ENCODE results near the gene LZTR1.
A peak's percentile ranks its signal among the peaks of the same experiment; 100 is the strongest.
"Not testable (repeated sequence)": the region's sequence is repeated elsewhere in the genome, so short reads cannot be mapped to it uniquely, and the experiment has no call there.

The LZTR1 gene

DNA sequence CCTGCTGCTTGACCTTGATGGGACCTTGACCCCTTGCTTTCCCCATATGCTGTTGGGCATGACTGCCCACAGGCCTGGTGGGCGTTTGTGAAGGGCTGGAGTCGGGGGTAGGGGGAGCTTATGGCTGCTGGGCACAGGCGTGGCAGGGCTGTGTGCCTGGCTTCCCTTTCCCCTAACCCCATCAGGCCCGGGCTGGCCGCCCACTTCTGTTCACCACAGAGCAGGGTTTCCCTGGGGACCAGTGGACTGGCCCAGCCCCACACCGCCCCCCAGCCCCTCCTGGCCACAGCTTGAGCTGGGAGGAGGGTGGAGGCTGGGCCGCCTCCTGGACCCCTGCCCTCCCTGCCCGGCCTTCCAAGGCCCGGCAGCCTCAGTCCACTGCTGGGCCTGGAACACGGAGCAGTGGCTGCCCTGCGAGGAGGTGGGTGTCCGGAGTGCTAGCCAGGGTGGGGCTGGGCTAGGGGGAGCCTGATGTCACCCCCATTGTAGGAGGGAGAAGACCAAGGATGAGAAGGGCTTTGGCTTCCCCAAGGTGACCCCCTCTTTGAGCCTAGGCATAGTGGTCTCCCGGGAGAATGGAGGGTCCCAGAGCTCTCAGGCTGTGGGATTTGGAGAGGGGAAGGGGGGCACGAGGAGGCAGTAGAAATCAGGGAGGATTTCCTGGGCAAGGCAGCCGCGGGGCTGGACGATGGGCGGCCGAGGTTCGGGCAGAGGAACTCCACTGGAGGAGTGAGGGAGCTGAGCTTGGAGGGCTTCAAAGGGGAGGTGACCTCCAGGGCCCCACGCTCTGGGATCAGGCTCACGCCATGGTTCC lies 15.0 kb upstream of the LZTR1 start, which contains the start of gene AIFM3:
Gene AIFM3 (plus strand): TSS at position 373 of the 814 bp plus-strand sequence. CDS start 690 bp downstream, outside the sequence.
- no peak for DNase-seq

DNA sequence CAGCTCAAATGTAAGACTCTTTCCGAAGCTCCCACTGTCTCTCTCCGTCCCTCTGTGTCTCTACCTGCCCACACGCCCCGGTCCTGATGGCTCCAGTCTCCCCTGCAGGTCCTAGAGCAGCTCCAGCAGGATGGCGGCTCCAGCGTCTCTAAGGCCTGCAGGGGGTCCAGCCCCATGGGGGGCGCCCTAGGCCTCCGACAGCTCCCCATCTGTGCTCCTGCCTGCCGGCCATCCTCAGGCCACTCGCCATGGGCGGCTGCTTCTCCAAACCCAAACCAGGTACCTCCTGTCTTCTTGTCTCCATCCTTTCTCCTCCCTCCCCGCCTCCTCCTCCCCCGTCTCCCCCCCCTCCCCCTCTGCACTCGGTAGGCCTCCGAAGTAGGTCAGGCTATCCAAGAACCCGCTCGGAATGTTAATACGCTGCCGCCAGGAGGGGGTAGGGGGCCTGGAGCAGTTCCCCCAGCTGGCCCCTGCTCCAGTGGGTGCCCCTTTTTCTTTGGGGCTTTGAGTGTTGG lies 14.3 kb upstream of the LZTR1 start:
- DNase-seq, result peak; percentile 81

DNA sequence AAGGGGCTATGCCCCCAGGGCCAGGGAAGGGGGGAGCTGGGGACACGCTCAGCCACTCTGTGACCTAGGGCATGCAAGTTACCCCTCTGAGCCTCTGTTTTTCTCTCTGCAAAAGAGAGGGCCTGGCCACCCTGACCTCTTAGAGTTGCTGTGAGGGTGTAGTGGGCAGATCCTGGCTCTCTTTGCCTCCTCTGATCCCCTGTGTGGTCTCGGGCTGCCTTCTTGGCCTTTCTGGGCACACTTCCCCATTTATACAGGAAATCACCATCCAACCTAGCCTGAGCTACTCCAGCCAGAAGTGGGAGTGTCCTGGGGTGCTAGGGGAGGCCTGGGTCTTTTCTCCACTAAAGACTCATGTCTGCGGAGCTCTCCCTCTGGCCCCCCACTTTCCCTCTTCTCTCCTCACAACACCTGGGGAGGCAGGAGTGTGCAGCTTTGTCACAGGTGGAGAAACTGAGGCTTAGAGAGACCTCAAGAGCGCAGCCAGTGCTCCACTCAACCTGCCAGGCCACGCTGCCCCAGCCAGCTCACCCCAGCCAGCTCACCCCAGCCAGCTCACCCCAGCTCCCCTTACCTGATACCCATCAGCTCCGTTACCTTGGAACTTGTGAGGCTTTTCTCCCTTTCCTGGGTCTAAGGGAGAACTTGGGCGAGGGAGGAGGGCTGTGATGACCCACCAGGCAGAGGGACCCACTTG lies 13.7 kb upstream of the LZTR1 start:
- DNase-seq, result no peak

DNA sequence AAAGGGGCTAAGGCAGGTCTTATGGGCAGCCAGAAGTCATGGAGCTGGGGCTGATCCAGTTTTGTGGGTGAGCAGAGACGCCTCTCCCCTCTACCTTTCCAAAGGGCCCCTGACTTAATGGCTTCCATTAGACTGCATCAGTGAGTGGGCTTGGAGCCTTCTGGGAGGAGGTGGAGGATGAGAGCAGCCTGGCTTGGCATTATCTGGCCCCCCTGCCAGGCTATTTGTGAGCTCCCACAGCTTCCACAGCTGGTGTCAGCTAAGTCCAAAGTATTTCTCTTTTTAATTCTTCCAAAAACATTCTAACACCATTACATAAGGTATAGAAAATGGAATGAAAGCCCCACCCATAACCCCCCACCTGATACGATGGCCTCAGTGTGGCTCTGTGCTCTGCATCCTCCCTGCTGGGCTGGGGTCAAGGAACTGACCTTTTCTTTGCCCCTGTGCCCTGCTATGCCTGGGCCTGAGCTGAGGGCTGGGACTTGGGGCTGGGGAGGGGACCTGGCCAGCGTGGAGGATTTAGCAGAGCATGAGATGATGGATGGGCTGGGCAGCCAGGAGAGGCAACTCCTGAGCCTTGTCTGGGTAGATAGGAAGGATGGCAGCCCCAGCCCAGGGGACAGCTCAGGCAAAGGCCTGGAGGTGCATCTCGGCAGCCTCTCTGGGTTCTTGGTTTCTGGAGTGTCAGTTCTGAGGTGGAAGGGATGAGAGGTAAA lies 11.0 kb upstream of the LZTR1 start:
- DNase-seq, result peak; percentile 51

DNA sequence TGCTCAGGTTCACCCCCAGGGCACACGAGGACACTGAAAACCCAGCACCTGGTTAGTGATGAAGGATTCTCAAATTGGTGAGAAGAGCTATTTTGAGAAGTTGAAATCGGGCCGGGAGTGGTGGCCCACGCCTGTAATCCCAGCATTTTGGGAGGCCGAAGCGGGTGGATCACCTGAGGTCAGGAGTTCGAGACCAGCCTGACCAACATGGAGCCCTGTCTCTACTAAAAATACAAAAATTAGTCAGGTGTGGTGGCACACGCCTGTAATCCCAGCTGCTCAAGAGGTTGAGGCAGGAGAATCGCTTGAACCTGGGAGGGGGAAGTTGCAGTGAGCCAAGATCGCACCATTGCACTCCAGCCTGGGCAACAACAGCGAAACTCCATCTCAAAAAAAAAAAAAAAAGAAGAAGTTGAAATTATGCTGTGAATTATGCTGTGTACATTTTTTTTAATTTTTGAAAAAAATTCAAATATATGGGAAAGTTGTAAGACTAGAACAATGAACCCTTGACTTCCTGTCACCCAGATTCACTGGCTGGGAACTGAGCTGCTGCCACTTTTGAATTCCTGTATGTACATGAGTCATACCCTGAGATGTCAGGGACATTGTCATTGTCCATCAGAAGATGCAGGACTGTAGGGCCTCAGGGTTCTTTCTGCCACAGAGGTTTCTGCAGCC lies 9.9 kb upstream of the LZTR1 start:
- not testable (repeated sequence) for DNase-seq

DNA sequence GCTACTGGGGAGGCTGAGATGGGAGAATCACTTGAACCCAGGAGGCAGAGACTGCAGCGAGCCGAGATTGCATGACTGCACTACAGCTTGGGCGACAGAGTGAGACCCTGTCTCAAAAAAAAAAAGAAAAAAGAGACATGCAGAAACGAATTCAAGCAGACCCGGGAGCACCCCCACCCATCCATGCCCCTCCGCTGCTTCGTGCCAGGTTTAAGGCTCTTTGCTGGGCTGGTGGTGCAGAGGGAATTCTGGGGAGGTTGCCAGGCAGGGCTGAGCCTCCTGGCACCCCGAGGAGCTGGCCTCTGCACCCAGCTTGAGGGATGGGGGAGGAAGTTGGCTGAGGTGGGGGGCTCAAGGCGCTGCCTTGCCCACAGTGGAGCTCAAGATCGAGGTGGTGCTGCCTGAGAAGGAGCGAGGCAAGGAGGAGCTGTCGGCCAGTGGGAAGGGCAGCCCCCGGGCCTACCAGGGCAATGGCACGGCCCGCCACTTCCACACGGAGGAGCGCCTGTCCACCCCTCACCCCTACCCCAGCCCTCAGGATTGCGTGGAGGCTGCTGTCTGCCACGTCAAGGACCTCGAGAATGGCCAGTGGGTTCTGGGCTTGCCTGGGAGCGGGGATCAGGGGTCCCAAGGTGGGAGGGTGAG lies 9.0 kb upstream of the LZTR1 start:
- DNase-seq, result no peak

DNA sequence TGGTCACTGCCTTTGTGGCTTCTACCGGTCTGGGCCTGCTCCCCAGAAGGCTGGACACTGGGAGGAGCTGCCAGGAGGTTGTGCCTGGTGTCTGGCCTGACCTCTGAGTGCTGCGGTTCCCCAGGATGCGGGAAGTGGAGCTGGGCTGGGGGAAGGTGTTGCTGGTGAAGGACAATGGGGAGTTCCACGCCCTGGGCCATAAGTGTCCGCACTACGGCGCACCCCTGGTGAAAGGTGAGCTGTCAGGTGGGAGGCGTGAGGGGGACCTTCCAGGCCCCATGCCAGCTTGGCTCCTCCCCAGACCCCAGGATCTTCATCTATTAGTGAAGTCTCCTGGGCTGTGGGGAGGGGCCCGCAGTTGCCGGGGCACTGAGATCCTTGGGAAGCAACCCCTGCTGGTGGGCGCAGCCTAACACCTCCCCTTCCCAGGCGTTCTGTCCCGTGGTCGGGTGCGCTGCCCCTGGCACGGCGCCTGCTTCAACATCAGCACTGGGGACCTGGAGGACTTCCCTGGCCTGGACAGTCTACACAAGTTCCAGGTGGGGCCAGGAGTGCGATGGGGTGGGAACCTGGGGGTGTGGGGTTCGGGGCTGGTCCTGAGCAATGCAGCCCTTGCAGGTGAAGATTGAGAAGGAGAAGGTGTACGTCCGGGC lies 8.3 kb upstream of the LZTR1 start:
- no peak for DNase-seq

DNA sequence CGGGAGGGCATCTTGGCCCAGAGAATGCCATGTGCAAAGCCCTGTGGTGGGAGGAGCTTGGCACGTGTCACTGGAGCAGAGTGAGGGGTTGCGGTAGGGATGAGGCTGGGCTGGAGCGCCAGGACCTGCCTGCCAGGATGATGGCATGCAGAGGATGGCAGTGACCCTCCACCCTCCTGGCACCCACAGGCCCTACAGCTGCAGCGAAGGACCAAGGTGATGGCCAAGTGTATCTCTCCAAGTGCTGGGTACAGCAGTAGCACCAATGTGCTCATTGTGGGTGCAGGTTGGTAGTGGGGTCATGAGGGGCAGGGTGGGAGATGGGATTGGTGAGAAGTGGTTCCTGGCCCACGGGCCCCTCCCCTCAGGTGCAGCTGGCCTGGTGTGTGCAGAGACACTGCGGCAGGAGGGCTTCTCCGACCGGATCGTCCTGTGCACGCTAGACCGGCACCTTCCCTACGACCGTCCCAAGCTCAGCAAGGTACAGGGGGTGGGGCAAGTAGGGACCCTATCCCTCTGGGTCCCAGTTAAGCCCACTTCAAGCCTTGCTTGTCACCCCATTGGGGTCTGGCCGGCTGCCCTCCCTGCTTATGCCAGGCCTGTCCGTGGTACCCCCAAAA lies 7.7 kb upstream of the LZTR1 start:
- DNase-seq, result no peak

DNA sequence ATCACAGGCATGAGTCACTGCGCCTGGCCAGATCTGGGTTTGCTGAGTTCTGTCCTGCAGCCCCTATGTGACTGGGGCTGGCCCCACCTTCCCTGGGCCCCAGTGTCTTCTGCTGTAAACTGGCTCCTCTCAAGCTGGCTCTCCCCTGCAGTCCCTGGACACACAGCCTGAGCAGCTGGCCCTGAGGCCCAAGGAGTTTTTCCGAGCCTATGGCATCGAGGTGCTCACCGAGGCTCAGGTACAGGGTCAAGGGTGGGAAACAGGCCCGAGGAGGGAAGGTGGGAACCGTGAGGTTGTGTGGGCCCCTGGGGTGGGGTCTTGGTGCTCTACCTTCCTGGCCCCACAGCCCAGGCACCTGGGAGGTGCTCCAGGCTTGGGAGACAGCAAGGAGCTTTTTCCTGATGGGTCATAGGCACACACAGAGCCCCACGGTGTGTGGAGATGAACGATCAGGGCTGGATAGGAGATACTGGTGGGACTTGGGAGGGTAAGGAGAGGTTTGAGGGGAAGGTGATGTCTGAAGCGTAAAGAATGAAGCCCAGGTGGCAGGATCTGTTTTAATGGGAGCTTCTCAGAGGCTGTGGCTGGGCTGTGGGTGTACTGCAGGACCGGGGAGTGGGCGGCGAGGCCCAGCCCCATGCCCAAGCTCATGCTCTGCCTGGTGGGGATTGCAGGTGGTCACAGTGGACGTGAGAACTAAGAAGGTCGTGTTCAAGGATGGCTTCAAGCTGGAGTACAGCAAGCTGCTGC lies 6.4 kb upstream of the LZTR1 start:
- DNase-seq, result no peak

DNA sequence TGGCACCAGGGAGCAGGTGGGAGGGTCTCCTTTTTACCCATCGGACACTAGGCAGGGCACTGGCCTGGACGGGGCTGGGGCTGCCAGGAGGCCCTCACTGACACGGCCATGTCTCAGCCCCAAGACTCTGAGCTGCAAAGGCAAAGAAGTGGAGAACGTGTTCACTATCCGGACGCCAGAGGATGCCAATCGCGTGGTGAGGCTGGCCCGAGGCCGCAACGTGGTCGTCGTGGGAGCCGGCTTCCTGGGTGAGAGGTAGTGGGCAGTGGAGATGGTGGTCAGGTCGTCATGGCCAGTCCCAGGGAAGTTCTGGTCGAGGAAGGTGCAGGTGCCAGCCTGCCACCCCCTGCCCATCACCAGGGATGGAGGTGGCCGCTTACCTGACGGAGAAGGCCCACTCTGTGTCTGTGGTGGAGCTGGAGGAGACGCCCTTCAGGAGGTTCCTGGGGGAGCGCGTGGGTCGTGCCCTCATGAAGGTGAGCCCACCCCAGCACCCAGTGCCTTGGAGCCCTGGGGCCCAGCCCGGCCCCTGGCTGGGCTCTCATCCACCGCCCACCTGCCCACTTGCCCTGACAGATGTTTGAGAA lies 5.7 kb upstream of the LZTR1 start:
- no peak for DNase-seq

DNA sequence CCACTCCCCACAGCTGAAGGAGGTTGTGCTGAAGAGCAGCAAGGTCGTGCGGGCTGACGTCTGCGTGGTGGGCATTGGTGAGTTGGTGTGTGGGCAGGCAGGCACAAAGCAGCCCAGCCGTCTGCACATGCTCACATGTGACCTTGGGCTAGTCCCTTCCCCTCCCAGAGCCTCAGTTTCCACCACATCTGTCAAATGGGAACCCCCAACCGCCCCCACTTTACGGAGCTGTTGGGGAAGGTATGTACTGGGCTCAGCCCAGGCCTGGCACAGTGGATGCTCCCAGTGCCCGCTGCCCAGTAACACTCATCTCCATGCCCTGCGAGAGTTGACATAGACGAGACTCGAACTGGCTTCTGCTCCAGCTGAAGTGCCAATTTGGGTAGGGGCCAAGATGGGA lies 5.1 kb upstream of the LZTR1 start:
- no peak for DNase-seq

DNA sequence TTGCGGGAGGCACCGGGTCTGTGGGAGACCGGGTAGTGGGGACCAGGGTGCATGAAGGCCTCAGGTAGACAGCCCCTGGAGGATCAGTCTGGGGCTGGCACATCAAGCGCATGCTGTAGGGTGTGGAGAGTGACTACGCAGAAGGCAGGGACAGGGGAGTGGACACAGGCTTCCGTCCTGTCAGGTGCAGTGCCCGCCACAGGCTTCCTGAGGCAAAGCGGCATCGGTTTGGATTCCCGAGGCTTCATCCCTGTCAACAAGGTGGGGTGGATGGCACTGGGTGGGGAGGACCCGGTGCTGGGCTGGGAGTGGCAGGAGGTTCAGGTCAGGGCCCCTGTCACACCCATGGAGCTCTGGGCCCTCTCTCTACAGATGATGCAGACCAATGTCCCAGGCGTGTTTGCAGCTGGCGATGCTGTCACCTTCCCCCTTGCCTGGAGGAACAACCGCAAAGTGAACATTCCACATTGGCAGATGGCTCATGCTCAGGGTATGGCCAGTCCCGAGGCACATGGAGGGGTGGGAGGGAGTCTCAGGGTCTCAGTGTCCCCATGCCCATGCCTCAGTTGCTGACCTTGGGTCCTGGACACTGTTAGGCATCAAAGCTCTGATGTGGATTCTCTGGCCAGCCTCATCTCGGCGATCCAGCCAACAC lies 4.5 kb upstream of the LZTR1 start:
- no peak for DNase-seq

DNA sequence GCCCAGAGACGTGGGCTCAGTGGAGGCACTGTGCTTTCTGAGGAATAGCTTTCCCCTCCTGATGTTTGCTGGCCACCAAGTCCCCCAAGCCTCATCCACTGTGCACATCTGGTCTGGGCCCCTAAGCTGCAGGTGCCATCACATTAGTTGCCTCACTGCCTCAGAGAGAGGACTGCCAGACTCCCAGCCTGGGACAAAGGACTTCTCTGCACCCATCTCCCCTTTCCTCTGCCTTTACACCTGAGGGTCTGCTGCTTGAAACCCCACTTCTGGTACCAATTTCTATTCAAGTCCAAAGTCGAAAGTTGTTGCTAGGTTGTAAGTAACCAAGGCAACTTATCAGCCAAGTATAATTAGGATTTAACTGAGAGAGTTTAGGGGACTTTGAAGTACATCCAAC lies 3.7 kb upstream of the LZTR1 start:
- no peak for DNase-seq

DNA sequence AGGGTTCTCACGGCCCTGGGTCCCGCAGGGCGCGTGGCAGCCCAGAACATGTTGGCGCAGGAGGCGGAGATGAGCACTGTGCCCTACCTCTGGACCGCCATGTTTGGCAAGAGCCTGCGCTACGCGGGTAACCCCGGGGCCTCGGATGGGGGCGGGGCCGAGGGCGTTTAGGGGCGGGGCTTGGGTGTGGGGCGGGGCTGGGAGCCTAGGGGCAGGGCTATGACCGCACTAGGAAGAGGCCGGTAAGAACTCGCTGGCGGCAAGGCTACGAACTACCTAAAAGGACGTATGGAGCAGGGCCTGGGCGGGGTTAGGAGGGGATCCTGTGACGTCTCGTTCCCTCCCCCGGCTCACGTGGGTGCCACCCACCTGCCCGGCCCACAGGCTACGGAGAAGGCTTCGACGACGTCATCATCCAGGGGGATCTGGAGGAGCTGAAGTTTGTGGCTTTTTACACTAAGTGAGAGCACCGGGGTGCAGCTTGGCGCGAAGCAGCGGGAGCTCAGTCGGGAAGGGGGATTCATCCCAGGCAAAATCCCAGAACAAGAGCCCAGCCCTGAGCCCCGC lies 2.8 kb upstream of the LZTR1 start:
- peak; percentile 84 for DNase-seq

DNA sequence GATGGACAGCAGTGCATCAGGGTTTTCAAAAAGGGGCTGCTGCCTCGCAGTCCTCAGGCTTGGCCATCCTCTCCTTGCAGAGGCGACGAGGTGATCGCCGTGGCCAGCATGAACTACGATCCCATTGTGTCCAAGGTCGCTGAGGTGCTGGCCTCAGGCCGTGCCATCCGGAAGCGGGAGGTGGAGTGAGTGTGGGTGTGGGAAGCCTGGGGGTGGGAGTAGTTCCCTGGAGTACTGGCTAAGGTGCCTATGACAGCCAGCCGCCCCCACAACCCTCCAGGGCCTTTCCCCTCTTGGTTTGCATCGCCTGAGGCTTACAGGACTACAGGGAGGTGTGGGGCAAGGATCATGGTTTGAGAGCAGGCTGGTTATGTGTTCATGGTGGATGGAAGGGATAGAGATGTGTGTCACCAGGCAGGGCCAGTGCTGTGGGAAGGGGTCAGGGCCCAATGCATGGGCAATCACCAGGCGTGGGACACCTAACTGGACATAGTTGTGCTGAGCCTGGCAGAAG lies 2.1 kb upstream of the LZTR1 start:
- DNase-seq, result no peak

DNA sequence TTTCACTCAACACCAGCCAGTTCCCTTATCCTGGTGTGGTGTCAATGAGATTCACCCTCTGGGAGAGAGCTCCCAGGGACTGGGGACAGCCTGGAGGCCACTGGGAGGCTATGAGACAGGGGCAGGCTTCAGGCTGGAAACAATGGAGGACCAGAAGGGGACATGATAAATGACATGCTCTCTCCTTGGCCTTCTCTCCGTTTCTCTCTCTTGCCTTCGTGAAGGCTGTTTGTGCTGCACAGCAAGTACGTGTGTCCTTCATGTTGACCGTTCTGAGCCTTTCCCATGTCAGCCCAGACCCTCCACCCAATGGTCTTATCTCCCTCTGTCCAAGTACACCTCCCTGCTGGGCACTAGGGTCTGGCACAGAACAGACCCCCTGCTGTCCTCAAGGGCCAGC lies 1.6 kb upstream of the LZTR1 start:
- no peak for DNase-seq

DNA sequence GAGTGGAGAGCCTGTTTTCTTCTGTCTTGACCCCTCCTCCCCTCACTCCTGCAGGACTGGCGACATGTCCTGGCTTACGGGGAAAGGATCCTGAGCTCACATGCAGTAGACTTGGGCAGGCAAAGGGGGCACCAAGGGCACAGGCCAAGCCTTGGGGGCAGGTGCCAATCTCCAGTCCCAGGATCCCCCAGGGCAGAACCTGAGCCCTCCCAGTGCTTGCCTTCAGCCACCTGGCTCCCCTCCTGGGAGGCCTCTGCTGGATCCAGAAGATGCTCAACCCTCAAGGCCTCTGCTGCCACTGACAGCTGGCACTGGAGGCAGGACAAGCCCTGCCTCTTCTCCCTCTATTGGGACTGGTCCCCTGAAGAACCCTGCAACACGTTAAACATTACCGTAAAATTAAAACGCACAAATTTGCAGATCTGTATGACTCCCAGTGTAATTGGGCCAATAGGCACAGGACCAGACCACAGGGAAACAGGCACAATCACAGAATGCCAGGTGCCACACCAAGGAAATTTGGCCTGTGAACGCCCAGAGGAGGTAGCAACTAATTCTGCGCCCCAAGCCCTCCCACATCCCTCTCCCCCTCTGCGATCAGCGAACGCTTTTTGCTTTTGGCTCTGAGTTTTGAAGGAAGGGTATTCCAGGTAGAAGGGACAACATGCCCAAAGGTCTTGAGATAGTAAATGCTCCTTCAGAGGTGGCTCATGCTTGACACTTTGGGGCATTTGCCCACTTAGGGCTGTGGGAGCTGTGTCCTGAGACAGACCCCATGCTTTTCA lies 967 bp upstream of the LZTR1 start:
- no peak for DNase-seq

DNA sequence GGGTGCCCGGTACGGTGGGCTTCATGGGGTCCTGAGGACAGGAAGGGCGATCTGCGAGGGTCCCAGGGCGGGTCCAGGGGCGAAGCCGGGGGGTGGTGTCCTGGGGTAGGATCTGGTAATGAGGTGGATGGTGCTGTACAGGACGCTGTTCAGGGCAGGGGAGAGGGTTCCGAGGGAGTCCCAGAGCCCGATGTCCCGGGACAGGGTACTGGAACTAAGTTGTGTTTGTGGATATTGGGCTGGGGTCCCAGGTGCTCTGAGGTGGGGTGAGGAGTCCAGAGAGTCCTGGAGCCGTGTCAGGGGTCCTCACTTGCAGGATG lies 426 bp downstream of the LZTR1 start:
- DNase-seq, result no peak

Measured in eye (tissue), 1 donor.